ENCODE measurements around the gene RTL1.

The RTL1 gene

DNA sequence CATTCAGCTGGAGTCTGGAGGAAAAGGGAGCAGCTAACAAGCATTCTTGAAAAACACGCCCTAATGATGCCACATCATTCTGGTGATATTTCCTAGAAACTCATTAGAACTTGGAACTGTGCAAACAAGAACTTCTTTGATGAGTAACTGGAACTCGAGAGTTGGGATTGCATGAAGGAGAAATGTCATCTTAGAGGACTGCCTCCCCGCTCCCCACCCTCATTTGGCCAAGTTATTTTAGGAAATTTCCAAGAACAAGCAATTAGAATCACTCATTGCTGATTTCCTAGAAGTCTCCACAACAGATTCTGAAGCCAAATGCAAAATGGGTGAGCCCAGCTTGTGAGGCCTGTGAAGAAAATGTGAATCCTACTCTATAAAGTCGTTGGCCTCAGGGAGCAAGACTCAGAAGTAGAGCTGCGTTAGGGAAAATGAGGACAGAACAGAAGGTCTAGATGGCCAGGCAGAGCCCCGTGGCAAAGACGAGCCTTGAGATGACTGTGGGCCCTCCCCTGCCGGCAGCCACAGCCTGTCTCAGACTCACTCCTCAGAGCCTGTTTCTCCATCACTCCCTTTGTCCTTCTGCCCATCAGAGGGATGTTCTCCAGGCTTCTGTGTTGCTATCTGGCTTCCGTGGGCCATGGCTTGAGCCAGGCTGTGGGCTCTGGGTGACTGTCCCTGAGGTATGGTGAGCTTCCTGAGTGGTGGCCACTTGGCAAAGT lies 38.4 kb downstream of the RTL1 start:
- no peak for DNase-seq

DNA sequence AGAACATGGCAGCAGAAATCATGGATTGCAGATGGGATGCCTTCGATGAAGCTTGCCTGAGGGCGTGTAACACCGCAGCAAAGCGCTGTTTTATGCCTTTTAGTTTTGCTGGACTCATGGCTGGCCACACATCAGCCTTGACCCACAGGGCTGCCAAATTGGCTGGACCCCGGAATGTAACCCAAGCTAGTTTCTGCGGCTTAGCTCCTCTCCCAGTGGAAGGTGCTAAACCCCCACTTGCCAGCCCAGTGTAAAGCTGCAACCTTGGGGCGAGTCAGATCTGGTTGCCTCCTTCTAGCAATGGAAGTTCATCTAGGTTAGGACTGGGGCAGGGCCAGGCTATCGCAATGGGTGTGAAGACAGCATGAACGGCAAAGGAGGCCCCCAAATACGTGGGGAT lies 39.3 kb downstream of the RTL1 start:
- no peak for DNase-seq

DNA sequence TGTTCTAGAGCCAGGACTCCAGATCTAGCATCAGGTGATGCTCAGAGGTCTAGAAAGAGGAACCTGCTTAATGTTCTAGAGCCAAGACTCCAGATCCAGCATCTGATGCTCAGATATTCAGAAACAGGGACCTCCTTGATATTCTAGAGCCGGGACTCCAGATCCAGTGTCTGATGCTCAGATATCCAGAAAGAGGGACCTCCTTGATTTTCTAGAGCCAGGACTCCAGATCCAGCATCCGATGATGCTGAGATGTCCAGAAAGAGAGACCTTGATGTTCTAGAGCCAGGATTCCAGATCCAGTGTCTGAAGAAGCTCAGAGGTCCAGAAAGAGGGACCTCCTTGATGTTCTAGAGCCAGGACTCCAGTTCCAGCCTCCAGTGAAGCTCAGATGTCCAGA lies 40.7 kb downstream of the RTL1 start:
- DNase-seq: no peak

DNA sequence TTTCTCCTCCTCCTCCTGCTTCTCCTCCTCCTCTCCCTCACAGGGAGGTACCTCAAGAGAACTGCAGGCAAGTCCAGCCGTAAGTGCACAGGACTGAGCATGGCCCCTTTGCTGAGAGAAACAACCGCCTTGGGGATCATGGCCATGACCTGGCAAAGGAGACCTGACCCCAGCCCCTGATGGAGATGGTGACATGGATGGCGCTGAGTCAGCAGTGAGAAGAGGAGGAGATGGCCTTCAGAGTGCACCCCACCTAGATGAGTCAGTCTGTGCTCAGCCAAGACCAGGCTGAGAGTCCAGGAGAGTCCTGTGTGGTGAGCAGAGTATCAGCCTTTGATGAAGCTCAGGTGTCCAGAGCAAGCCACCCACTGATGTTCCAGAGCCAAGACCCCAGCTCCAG lies 41.2 kb downstream of the RTL1 start:
- DNase-seq: no peak

DNA sequence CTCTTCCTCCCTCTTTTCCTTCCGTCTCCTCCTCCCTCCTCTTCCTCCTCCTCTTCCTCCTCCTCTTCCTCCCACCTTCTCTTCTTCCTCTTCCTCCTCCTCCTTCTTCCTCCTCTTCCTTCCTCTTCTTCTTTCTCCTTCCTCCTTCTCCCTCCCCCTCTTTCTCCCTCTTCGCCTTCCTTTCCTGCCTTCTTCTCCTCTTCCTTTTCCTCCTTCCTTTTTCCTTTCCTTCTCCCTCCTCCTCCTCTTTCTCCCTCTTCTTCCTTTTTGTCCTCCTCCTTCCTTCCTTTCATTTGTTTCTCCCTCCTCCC lies 41.6 kb downstream of the RTL1 start:
- DNase-seq: no peak

DNA sequence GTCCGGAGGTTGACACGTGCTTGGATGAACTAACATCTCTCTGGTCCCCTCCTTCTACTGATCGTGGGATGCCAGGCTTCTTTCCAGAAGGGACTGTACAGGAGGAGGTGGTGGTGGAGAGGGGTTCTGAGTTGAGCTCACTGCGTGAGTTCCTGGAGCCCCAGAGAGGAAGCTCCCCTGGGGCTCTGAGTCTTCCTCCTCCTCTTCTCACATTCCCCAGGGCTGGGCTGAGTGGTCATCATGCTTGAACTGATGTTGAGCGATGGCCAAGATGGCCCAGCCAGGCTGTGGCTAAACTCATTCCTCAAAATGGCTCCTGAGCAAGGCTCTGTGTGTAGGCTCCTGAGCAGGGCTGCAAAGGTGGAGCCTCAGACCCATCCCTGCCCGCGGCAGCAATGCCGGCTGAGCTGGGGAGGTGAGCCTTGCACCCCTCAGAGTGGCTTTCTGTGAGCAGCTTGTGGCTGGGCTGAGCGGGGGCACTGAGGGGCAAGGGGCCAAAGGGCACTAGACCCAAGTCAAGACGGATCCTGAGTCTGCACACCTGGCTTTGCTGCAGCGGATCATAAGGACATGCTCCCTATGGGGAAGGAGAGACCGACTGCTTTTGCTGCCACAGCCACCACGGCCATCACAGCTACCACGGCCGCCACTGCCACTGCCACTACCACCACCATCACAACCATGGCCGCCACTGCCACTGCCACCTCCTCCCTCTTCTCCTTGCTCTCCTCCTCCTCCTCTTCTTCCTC lies 42.2 kb downstream of the RTL1 start:
- DNase-seq: no peak

DNA sequence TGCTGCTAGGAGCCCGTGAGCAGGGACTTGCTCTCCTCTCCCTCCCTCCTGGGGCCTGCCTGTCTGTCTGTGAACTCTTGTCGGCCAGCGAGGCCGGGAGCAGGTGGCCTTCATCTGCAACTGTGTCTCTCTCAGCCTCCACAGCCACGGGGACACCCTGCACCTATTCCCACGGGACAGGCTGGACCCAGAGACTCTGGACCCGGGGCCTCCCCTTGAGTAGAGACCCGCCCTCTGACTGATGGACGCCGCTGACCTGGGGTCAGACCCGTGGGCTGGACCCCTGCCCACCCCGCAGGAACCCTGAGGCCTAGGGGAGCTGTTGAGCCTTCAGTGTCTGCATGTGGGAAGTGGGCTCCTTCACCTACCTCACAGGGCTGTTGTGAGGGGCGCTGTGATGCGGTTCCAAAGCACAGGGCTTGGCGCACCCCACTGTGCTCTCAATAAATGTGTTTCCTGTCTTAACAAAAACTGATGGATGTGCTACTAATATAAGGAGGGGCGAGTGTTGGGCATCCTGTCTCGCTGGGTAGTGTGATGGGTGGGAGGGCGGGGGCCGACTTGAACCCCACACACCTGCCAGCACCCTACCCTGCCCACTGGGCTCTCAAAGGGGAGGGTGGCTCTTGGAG lies 42.9 kb downstream of the RTL1 start:
- no peak for DNase-seq

DNA sequence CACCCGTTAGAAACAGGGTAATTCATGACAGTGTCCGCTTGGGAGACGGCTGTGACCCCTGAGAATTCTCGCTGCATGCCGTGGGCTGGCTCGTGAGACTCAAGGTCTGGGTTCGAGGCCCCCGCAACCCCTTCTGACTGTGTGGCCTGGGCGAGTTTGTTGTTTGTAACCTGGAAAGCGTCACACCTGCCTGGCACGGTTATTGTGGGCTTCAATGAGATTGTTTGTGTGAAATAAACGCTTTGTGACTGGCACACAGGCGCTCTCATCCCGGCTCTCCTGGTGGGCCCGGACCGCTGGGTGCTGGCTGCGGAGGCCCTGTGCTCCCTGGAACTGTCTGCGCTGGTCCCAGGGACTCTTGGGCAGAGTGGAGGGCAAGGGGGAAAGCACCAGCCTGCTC lies 43.7 kb downstream of the RTL1 start:
- no peak for DNase-seq

DNA sequence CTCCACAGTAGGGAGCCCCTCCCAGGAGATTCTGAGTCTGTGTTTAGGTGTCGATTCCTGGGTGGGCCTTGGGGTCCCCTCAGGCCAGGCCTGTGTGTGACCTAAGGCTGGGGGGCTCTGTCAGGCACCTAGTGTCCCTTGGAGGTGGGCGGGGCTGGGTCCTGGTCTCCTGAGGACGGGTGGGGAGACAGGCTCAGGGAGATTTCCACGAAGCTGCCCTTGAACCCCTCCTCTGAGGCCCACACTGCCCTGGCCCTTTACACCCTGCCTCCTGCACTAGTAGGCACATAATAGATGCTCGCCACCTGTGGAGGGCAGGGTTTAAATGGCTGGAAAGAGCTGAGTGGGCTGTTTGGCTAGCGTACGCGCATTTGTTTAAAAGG lies 44.7 kb downstream of the RTL1 start:
- DNase-seq: no peak

DNA sequence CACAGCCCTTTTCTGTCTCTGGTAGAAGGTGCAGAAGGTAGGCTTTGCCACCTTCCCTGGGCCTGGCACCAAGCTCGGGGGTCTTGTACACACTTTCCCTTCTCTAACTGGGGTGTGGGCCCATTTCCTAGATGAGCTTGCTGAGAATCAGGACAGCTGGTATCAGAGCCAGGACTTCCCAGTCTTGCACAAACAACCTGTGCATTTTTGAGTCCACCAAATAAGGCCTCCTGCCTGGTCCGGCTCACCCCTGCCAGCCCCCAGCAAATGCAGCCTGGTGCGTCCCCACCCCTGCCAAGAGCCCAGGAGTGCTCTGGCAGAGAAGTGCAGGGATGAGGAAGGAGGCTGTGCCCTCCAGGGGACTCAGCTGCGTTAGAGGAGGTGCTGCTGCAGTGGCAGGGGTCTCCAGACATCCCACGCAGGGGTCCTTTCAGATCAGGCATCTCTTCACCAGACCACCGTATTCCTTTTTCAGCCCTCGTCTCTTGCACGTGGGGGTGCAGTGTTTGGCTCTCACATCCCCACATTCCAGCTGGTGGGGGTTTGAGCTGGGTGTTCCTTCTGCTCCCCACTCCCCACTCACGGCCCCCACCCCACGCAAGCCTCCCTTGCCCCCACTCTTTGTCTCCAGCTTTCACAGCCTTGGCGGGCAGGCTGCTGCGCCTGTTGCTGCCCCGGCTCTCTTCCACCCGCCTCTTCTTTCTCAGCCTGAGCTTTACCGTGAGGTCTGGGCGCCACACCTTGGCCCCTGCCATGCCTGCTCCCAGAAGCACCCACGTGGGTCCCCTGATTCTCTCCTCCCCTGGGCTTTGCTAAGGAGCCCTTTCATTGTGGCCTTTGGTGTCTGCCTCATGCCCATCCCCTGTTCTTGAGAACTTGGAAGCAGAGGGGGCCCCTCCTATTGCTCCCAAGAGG lies 45.3 kb downstream of the RTL1 start:
- DNase-seq: no peak

DNA sequence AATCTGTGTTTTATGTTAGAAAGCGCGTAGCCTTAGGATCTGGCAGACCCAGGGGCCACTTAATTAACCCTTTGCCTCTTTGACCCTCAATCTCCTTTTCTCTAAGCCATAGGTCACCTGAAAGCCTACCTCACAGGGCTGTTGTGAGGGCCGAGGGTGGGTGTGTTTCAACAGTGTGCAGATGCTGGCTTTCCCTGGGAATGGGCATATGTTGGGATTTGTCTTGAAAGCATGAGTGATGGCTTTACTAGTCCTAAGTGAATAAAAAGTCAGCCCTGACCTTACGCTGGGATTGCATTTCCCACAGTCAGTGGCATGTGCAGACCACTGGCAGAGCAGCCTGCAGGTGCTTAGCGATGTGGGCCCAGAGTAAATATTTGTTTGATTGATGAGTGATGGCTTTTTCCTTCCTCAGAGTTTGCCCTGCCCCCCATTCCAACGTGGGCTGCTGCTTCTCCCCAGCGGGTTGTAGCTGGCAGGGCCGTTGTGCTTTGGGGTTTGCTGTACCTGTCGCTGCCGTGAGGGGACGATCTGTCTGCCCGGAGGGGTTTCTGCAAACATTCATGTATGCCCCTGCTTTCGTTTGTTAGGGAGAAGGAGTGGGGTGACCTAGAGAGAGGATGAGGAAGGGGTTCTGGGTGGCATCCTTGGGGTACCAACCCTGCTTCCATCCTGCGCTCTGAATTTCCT lies 46.1 kb downstream of the RTL1 start:
- no peak for DNase-seq

DNA sequence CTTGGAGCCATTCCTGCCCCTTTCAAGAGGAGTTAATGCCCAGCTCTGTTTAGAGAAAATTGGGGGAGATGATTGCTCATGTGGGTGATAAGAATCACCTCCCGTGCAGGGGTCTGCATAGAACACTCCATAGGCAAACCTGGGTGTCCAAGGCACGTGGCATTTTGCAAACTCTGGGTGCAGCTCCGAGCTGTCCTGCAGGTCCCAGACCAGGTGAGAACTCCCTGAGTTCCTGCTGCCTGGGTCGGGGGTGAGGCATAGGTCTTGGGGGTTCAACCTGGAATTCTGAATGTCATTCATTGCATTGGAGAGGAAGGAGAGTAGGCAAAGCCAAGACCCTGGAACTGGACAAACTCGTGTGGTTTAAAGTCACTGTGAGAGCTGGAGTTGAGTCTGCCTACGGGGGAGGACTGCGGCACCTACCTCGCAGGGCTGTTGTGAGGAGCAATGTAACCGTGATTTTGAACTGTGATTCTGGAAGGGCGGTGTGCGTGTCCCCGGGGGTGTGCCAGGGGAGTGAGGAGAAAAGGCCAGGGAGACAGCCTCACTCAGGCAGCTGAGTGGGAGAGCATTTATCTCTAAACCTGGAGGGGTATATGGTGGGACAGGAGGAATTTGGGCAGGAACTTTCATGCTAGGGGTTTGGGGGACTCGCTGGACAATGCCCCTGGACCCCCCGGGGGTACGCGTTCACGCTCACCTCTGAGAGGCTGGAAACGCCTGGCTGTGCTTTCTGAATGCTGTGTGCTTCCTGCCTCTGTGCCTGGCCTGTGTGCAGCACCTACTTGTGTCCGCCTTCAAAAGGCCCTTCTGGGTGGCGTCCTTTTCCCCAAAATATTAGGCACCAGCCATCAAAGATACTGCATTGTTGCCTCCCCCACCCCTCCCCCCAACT lies 47.2 kb downstream of the RTL1 start:
- no peak for DNase-seq

DNA sequence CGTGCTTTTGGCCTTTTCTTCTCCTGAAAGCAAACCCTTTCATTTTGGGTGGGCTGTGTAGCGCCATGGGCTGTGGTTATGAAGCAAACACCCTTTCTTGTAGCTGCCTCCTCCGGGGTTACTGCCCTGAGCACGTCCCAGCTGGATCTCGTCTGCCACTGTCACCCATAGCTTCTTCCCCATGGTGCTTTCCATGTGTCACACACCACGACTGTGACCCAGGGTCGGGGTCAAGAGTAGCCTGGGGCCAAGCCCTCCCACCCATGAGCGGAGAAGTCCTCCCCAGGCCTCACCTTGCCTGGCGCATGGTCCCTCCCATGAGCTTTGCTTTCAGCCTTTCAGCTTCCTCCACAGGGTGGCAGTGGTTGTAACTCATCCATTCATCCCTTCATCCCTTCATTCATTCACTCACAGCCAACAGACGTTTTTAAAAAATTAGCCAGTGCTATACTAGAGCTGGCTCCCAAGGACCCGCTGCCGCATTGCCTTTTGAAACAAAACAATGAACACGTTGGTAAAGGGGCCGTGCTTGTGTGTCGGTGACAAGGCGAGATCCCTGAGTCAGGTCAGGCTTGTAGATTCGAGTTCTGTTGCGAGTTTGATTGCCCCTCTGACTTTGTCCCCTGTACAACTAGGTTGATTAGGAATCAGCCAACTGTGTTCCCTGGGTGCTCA lies 48.1 kb downstream of the RTL1 start:
- no peak for DNase-seq

DNA sequence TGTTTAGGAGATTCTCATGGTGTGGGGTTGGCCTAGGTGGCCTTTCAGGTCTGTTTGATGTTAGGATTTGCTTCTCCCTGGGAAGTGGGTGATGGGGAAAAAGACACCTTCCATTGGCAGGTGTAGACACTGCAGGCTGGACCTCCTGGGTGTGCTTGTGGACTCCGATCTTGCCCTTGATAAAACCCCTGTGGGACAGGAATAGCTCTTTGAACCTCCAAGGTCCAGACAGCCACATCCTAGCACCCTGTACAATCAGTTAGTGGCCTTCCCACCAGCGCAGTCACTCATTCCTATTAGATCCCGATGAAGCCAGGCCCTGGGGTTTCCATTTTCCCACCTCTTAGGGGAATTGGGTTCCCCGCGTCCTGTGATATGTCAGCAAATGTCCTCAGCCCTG lies 49.1 kb downstream of the RTL1 start:
- DNase-seq: no peak

DNA sequence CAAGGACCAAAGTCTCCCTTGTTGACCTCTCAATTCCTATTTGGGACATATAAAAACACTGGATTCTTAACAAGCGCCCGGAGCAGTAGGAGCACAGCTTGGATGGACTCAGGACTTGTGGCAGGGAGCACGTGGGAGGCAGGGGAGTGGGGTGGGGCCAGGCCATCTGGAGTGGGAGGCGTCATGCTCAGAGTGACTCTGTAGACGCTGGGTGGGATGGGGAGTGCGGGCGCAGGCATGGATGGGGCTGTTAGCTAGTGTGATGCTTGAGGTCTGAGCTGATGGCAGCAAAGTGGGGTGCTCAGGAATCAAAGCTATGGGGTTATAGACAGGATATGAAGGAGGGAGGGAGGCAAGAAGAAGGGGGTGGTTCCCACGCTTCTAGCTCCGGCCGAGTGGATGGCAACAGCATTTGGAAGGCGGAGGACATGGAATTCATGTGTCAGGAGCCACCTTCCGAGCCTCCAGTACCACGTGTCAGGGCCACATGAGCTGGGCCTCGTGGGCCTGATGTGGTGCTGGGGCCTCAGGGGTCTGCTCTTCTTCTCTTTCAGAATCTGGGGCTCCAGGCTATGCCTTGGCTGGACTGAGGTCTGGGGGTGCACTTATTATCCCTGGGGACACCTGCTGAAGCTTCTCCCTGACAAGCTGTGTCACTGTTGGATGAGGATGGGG lies 51.4 kb downstream of the RTL1 start:
- DNase-seq: no peak

DNA sequence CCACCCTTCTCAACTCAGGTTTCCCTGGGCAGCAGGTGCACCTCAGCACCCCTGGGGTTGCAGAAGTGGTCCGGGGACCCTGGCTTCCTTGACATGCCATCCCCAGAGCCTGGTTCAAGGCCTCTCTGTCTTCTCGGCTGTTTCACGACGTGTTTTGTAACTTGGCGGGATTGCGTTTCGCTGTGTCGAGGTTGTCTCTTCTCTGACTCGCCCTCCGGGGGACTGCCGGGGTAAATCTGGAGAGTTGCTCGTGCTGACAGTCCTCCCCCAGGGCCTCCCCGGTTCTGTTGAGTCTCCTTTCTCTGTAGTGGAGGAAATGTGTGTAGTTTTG lies 52.0 kb downstream of the RTL1 start:
- no peak for DNase-seq

DNA sequence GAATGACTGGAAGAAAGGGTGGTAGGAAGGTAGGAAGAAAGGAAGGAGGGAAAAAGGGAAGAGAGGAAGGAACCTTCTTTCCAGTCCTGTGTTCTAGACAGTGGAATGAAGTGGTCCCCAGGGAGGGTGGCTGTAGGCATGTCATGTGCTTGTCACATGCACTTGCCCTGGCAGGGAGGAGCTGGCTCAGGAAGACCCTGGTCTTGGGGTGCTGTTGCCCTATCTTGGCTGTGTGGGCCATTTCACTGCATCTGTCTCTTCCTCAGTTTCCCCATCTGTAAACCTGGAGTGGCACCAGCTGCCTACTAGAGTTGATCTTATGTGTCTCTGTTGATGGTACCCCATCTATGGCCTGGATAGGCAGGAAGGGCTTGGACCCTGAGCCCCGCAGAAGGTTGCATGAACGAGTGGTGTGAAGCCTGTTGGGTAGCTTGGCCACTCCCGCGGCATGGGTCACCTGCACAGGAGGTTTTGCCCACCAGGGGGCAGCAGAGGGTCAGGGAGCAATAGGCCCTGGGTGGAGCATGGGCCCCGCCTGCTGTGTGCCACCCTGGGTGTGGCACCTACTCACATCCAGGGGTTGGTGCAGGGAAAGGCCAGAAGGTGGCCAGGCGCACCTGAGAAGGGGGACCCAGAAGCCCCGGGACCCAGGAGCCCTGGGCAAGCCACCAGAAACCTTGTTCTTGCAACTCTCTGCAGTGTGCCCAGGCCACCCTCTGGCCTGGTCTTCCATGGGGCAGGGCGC lies 52.5 kb downstream of the RTL1 start:
- DNase-seq: peak; percentile 47 to 50

DNA sequence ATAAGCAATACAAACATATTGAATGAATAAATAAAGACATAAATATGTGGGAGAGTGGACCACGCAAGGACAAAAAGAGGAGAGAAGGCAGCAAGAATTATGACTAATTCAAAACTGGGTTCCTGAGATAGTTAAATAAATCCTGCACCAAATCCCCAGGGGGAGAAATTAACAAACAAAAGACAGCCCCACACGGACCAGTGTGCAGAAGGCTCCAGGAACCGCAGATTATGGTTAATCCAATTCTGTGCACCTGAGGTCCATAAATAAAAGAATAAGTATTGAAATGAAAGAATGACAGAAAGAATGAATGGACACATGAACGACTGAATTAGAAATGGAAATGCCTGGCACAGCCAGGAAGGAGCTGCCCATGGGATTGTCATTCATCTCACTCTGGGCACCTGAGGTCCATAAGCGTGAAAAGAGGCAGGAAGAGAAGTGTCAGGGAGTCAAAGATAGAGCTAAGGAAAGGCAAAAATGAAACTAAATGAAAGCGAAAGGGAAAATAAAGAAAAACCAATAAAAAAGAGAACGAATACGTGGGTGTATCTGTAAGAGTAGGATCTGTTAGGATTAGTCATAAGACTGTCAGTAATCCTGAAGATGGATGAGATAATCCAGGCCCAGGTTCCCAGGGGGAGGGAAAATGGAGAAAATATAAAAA lies 54.3 kb downstream of the RTL1 start:
- no peak for DNase-seq

DNA sequence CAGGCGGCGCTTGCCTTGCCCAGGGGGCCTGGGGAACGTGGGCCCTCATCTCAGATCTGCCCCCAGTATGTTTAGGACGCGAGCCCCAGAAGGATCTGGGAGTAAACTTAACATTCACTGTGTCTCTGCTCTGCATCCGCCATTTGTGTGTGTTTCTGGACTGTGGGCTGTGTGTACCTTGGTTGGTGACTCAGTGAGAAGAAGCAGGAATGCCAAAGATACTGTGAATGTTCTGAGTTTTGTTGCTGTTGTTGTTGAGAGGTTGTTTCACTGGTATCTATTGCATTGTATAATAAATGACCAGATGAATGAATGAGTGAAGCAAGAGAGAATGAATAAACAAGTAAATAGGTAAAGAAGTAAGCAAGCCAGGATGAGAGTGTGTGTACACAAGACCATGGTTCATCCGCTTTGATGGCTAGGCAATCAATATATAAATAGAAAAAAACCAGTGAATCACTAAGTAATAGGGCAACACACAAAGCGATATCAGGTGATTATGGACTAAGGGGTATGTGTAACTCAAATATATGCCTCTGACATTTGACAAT lies 57.1 kb downstream of the RTL1 start:
- DNase-seq: no peak
